Heart right ventricle (tissue), 16 donors: ENCODE results near the gene DDIT3. TPM values are rescaled to one million over a fixed set of nuclear protein-coding genes. Genes with fewer than 3 reads are reported as not detected.

Source experiments
- ATAC-seq, 8 donors: fragments of 200-7000 bp; cut with Tn5 transposase; one replicate each; pipeline ENCODE4 v1.9.1; 2020; ENCODE audit warnings: mild to moderate bottlenecking in 8 of 8, moderate library complexity in 8 of 8, moderate number of reproducible peaks in 1 of 8
- DNase-seq, 2 donors: peaks; one replicate each; pipeline ENCODE4 v3.0.0-alpha.2; 2020
- H3K27ac ChIP-seq, 10 donors: fragments of 200-600 bp; sonication (generic) in 2 of 10; one replicate each; pipeline versions ENCODE4 v1.5.0 to v1.8.0; 2020 to 2022; ENCODE audit warnings: mild to moderate bottlenecking in 3 of 10
- H3K27me3 ChIP-seq, 7 donors: fragments of 200-600 bp; one replicate each; pipeline ENCODE4 v1.8.0; 2021 to 2022; ENCODE audit warnings: mild to moderate bottlenecking in 2 of 7
- H3K36me3 ChIP-seq, 9 donors: fragments of 200-600 bp; sonication (generic) in 1 of 9; one replicate each; pipeline versions ENCODE4 v1.5.0 to v1.8.0; 2020 to 2022; ENCODE audit warnings: mild to moderate bottlenecking in 2 of 9
- H3K4me1 ChIP-seq, 9 donors: fragments of 200-600 bp; sonication (generic) in 1 of 9; one replicate each; pipeline versions ENCODE4 v1.5.0 to v1.8.0; 2020 to 2022; ENCODE audit warnings: mild to moderate bottlenecking in 4 of 9
- H3K4me3 ChIP-seq, 10 donors: fragments of 200-600 bp; sonication (generic) in 2 of 10; one replicate each; pipeline versions ENCODE4 v1.5.0 to v1.8.0; 2020 to 2022; ENCODE audit warnings: mild to moderate bottlenecking in 7 of 10, moderate library complexity in 2 of 10
- H3K9me3 ChIP-seq, 11 donors: fragments of 200-600 bp in 10 of 11; sonication (generic) in 2 of 11; one replicate each; pipeline versions ENCODE4 v1.5.0 to v1.8.0; 2013 to 2022; ENCODE audit warnings: mild to moderate bottlenecking in 2 of 11, control low read depth in 1 of 11, moderate library complexity in 1 of 11
- WGBS, 2 donors: extraction: QIAGEN DNeasy Blood & Tissue Kit; methylation state at CpG; one replicate each; pipeline ENCODE4 v1.1.7; 2013; ENCODE audit warnings: inconsistent platforms in 1 of 2; 5-methylcytosine and 5-hydroxymethylcytosine counted together
- intact Hi-C, 10 donors: fragments of 100-400 bp; cut with DNase I; formaldehyde crosslinking; loops; one replicate each; pipeline versions ENCODE4 v1.11.1 to v1.14.2; 2022
- polyA plus RNA-seq, 2 donors: library from polyadenylated mRNA; stranded (reverse); fragments of 200-250 nt; gene quantifications; one replicate each; pipeline ENCODE4 v1.2.3, GENCODE V29; 2013
- total RNA-seq, 10 donors: library from RNA; stranded (reverse); fragmentation: NEBNext Ultra II Directional in 3 of 10; extraction: Animal tissue kit (Norgen Biotek cat#: 25700) in 3 of 10; gene quantifications; one replicate each; pipeline versions ENCODE4 v1.2.1 to v1.2.4, GENCODE V29; 2021 to 2023
- TF ChIP-seq, protein P1 (sequence below), 9 donors: fragments of 200-600 bp; sonication (generic) in 2 of 9; IDR thresholded peaks; one replicate each; pipeline versions ENCODE4 v1.5.0 to v1.8.0; 2021 to 2022; ENCODE audit warnings: antibody characterized with exemption in 9 of 9, mild to moderate bottlenecking in 5 of 9, moderate library complexity in 1 of 9
- donor health status: Arrhythmogenic right ventricular cardiomyopathy.
- donor health status: ischemic (EF 13 %, LVEDD 7.1; RV severe dilation, severe dysfunction).
- donor health status: healthy with polysubstance abuse.
- donor health status: DM: no; HTN: yes; CAD: no.
- donor health status: DM: no; HTN: no; CAD: no.
- donor health status: ischemic (EF 25% LVEDD 6.9; RV normal size, moderate dysfunction).
- donor health status: ischemic (EF 25% LVEDD 5.7; RV mildly dilated, moderate dysfunction).
- donor health status: healthy.
- donor health status: DM: yes; HTN: yes; CAD: no.
- donor health status: Ischemic cardiomyopathy.
- donor health status: ischemic (EF 35%, LVEDD 5.7; RV mildly dilated, moderate dysfunction).
- donor health status: nonischemic (EF 11% LVEDD 7.7; RV severe dilation, severe dysfunction).
- donor health status: DM: yes; HTN: yes; CAD: no.
- donor health status: PGD.
- donor health status: ischemic (EF 29% LVEDD 5.4; RV normal size, mild dysfunction).
- donor health status: nonischemic (EF 23%, LVEDD 6.1; RV moderate dilation, normal function).

DDIT3 gene
- total and polyA plus RNA-seq, 12 donors = 11.2 to 106 (median 24.9) TPM

DNA sequence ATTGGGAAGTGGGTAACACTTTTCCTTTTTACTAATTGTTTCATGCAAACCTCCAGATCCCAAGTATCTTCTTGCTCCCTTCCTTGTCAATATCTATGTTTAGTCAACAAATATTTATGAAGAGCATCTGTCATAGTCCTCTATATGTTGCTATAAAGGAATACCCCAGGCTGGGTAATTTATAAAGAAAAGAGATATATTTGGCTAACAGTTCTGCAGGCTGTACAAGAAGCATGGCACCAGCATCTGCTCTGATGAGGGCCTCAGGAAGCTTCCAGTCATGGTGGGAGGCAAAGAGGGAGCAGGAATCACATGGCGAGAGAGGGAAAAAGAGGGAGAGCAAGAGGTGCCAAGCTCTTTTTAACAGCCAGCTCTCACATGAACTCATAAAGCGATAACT lies 34.1 kb upstream of the DDIT3 start:
- Histone ChIP-seq H3K4me3 (no peak overlapping the region), H3K27ac (no peak overlapping the region), H3K27me3 (peaks cover 0 to 39% (median 32%) of the 10 kb centered on the region in 7 donors), H3K4me1 (peaks cover 4 to 9% (median 6%) of the 10 kb centered on the region in 9 donors), H3K9me3 (no peaks in the 10 kb centered on the region), H3K36me3 (no peaks in the 10 kb centered on the region)
- TF ChIP-seq, protein P1, sequence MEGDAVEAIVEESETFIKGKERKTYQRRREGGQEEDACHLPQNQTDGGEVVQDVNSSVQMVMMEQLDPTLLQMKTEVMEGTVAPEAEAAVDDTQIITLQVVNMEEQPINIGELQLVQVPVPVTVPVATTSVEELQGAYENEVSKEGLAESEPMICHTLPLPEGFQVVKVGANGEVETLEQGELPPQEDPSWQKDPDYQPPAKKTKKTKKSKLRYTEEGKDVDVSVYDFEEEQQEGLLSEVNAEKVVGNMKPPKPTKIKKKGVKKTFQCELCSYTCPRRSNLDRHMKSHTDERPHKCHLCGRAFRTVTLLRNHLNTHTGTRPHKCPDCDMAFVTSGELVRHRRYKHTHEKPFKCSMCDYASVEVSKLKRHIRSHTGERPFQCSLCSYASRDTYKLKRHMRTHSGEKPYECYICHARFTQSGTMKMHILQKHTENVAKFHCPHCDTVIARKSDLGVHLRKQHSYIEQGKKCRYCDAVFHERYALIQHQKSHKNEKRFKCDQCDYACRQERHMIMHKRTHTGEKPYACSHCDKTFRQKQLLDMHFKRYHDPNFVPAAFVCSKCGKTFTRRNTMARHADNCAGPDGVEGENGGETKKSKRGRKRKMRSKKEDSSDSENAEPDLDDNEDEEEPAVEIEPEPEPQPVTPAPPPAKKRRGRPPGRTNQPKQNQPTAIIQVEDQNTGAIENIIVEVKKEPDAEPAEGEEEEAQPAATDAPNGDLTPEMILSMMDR (IDR thresholded peaks at IDR 0.05) = no peak
- DNase-seq (no peak), ATAC-seq (no peak)
- intact Hi-C loops = no loop called here
- 93 to 94% methylated on average over 2 of the region's 2 CpGs for WGBS, 2 donors

DNA sequence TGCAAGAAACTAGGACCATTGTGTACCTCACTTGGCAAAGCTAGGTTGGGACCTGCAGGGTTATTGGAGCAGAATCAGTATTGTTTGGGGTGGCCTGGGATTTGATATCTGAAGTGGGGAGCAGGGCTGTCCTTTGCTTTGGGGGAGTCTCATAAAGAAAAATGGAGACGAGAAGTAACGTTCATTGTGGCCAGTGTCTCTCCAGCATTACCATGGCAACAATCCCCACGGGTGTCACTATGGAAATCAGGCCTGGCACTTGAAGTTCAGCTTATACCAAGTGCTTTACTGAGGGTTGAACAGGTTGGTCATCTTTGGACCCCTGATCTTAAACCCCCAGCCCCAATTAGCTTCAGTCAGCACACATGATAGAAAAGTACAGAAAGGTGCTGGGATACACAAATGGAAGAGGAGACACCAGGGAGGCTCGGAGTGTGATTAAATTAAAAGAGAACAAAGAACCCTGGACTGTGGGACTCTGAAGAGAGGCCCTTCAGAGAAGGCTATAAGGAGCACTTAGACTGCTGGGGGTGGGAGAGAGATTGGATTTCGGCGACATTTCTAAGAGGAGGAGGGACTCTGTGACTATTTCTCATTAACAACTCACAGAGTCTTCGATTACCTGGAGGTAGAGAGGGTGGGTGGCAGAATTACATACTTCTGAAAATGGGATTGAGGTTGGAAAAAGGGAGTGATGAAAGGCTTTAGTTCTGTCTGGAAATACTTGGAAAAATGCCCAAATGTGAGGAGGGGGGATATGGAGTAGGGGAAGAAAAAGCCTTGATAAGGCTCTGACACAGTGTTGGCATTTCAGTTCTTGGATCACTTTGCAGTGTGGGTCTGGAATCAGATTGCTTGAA lies 33.3 kb upstream of the DDIT3 start:
- H3K27me3 ChIP-seq = peaks cover 0 to 47% (median 41%) of the 10 kb centered on the region in 7 donors
- intact Hi-C loops = no loop called here
- H3K4me1 ChIP-seq = peaks cover 4 to 9% (median 6%) of the 10 kb centered on the region in 9 donors
- TF ChIP-seq, protein P1 (IDR thresholded peaks at IDR 0.05) = no peak
- no peak overlapping the region for H3K4me3 ChIP-seq
- WGBS, 2 donors = 55 to 63% methylated on average over 7 of the region's 7 CpGs
- H3K36me3 ChIP-seq = no peaks in the 10 kb centered on the region
- no peaks in the 10 kb centered on the region for H3K9me3 ChIP-seq
- DNase-seq (no peak), ATAC-seq (no peak)
- no peak overlapping the region for H3K27ac ChIP-seq

DNA sequence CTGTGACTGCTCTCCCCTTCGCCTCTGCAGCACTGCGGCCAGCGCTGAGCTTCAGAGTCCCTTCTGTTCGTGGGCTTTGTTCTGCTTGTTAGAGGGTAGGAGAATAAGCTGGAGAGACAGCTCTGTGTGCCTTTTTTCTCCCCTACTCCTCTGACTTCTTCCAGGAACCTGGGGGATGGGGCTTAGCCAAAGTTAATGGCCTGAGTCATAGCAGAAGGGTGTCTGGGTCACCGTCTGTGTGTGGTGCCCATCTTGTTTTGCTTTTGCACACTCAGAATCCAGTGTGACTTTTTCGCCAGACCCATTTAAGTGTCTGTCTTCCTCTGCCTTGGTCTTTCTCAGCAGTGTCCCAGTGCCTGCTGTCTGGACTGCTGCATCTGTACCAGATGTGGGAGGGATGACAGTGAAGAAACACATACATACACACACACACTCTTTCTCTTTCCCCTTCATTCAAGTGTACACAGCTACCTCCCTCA lies 32.6 kb upstream of the DDIT3 start:
- peaks cover 4 to 9% (median 6%) of the 10 kb centered on the region in 9 donors for H3K4me1 ChIP-seq
- no peak overlapping the region for H3K4me3 ChIP-seq
- H3K9me3 ChIP-seq = no peaks in the 10 kb centered on the region
- H3K36me3 ChIP-seq = no peaks in the 10 kb centered on the region
- ATAC-seq (no peak), DNase-seq (no peak)
- intact Hi-C loops = no loop called here
- TF ChIP-seq, protein P1 (IDR thresholded peaks at IDR 0.05) = no peak
- 50 to 52% methylated on average over 6 of the region's 6 CpGs for whole genome bisulfite sequencing, 2 donors
- no peak overlapping the region for H3K27ac ChIP-seq
- H3K27me3 ChIP-seq = peaks cover 0 to 51% (median 47%) of the 10 kb centered on the region in 7 donors

DNA sequence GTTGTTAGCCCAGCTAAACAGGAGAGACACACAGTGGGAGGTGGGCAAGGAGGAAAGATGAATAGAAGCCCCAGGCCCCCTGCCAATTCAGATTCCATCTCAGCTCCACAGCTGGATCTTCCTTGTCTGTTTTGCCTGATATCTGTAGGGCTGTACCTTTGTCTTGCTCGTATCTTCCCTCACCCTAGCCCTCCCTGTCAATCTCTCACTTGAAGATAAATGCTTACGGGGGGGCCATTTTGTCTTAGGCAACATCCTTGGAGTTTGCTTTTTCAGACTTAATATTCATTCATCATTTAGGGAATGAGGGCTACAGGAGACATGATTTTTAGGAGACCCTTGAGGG lies 32.0 kb upstream of the DDIT3 start:
- DNase-seq (no peak), ATAC-seq (no peak)
- no peak overlapping the region for H3K4me3 ChIP-seq
- H3K9me3 ChIP-seq = no peaks in the 10 kb centered on the region
- TF ChIP-seq, protein P1 (IDR thresholded peaks at IDR 0.05) = no peak
- 61 to 81% methylated on average over 2 of the region's 2 CpGs for WGBS, 2 donors
- H3K4me1 ChIP-seq = peaks cover 4 to 13% (median 7%) of the 10 kb centered on the region in 9 donors
- peaks cover 0 to 55% (median 47%) of the 10 kb centered on the region in 7 donors for H3K27me3 ChIP-seq
- intact Hi-C loops = no loop called here
- no peaks in the 10 kb centered on the region for H3K36me3 ChIP-seq
- H3K27ac ChIP-seq = no peak overlapping the region
